ENCODE measurements around the gene KATNB1. TPM values are rescaled to one million over a fixed set of nuclear protein-coding genes. Genes with fewer than 3 reads are reported as not detected.

KATNB1 gene
- total RNA-seq, 2 experiments from 2014 or later = 25.5 to 30.0 TPM

GRCh38 chr16:57750796-57751538 is 15.4 kb downstream of the KATNB1 start:
- DNase-seq = no peak
- CTCF ChIA-PET = interaction anchor here (1.4 kb wide), 1 partner anchor 175 kb away, joined by 5 read pairs; no protein-coding TSS in a partner anchor
- Mint-ChIP-seq H3K9me3 (no peaks in the 10 kb centered on the region), H3K4me3 (no peak overlapping the region), H3K4me1 (ENCODE audit: low read depth) (no peaks in the 10 kb centered on the region), H3K27ac (no peak overlapping the region), H3K27me3 (ENCODE audit: low read depth) (no peaks in the 10 kb centered on the region), H3K36me3 (ENCODE audit: low read depth) (peaks cover 10% of the 10 kb centered on the region)
- intact Hi-C loops (cut with micrococcal nuclease) = no loop called here

- Mint-ChIP-seq H3K4me3 (no peak overlapping the region), H3K27me3 (ENCODE audit: low read depth) (no peaks in the 10 kb centered on the region), H3K36me3 (ENCODE audit: low read depth) (peaks cover 12% of the 10 kb centered on the region), H3K4me1 (ENCODE audit: low read depth) (no peaks in the 10 kb centered on the region), H3K9me3 (no peaks in the 10 kb centered on the region), H3K27ac (no peak overlapping the region)
- DNase-seq = no peak
- intact Hi-C loops (cut with micrococcal nuclease) = no loop called here
- CTCF ChIA-PET = interaction anchor here (1.4 kb wide), 1 partner anchor 175 kb away, joined by 5 read pairs; no protein-coding TSS in a partner anchor
Observed at GRCh38 chr16:57751539-57752202, 16.1 kb downstream of the KATNB1 start.

- no peaks in the 10 kb centered on the region for H3K27me3 Mint-ChIP-seq (ENCODE audit: low read depth)
- no peak overlapping the region for H3K4me3 Mint-ChIP-seq
- no peaks in the 10 kb centered on the region for H3K4me1 Mint-ChIP-seq (ENCODE audit: low read depth)
- no peak overlapping the region for H3K27ac Mint-ChIP-seq
- no peaks in the 10 kb centered on the region for H3K9me3 Mint-ChIP-seq
- intact Hi-C loops (cut with micrococcal nuclease) = no loop called here
- H3K36me3 Mint-ChIP-seq (ENCODE audit: low read depth) = peaks cover 12% of the 10 kb centered on the region
- CTCF ChIA-PET = no interaction called here
- DNase-seq = no peak
Observed at GRCh38 chr16:57752203-57752580, 16.6 kb downstream of the KATNB1 start.

GRCh38 chr16:57752581-57753447 is 17.2 kb downstream of the KATNB1 start:
- peaks cover 12% of the 10 kb centered on the region for H3K36me3 Mint-ChIP-seq (ENCODE audit: low read depth)
- CTCF ChIA-PET = no interaction called here
- no peaks in the 10 kb centered on the region for H3K9me3 Mint-ChIP-seq
- DNase-seq = no peak
- H3K4me1 Mint-ChIP-seq (ENCODE audit: low read depth) = no peaks in the 10 kb centered on the region
- intact Hi-C loops (cut with micrococcal nuclease) = no loop called here
- no peak overlapping the region for H3K27ac Mint-ChIP-seq
- no peaks in the 10 kb centered on the region for H3K27me3 Mint-ChIP-seq (ENCODE audit: low read depth)
- no peak overlapping the region for H3K4me3 Mint-ChIP-seq

GRCh38 chr16:57753448-57754353 is 18.1 kb downstream of the KATNB1 start:
- no peak overlapping the region for H3K4me3 Mint-ChIP-seq
- intact Hi-C loops (cut with micrococcal nuclease) = no loop called here
- H3K9me3 Mint-ChIP-seq = no peaks in the 10 kb centered on the region
- H3K27ac Mint-ChIP-seq = peak overlapping the region; percentile 59
- H3K4me1 Mint-ChIP-seq (ENCODE audit: low read depth) = no peaks in the 10 kb centered on the region
- H3K36me3 Mint-ChIP-seq (ENCODE audit: low read depth) = peaks cover 12% of the 10 kb centered on the region
- no peaks in the 10 kb centered on the region for H3K27me3 Mint-ChIP-seq (ENCODE audit: low read depth)
- CTCF ChIA-PET = interaction anchor here (1.9 kb wide), 1 partner anchor 12 kb away, joined by 5 read pairs; no protein-coding TSS in a partner anchor
- DNase-seq = no peak

- DNase-seq = no peak
- Mint-ChIP-seq H3K4me3 (no peak overlapping the region), H3K27me3 (ENCODE audit: low read depth) (no peaks in the 10 kb centered on the region), H3K4me1 (ENCODE audit: low read depth) (no peaks in the 10 kb centered on the region), H3K36me3 (ENCODE audit: low read depth) (peaks cover 12% of the 10 kb centered on the region), H3K9me3 (no peaks in the 10 kb centered on the region), H3K27ac (peak overlapping the region; percentile 59)
- intact Hi-C loops (cut with micrococcal nuclease) = no loop called here
- CTCF ChIA-PET = interaction anchor here (0.7 to 1.9 kb wide), 2 partner anchors 13 to 17 kb away, joined by 3 to 5 read pairs; no protein-coding TSS in a partner anchor
Observed at GRCh38 chr16:57754354-57755060, 18.9 kb downstream of the KATNB1 start.

GRCh38 chr16:57755061-57755684 is 19.6 kb downstream of the KATNB1 start:
- intact Hi-C loops (cut with micrococcal nuclease) = no loop called here
- Mint-ChIP-seq H3K27ac (no peak overlapping the region), H3K36me3 (ENCODE audit: low read depth) (peaks cover 12% of the 10 kb centered on the region), H3K27me3 (ENCODE audit: low read depth) (no peaks in the 10 kb centered on the region), H3K4me1 (ENCODE audit: low read depth) (no peaks in the 10 kb centered on the region), H3K9me3 (no peaks in the 10 kb centered on the region), H3K4me3 (no peak overlapping the region)
- CTCF ChIA-PET = interaction anchor here (0.7 to 1.9 kb wide), 2 partner anchors 14 to 17 kb away, joined by 3 to 5 read pairs; no protein-coding TSS in a partner anchor
- no peak for DNase-seq

- Mint-ChIP-seq H3K4me3 (no peak overlapping the region), H3K9me3 (no peaks in the 10 kb centered on the region), H3K4me1 (ENCODE audit: low read depth) (no peaks in the 10 kb centered on the region), H3K27ac (no peak overlapping the region), H3K36me3 (ENCODE audit: low read depth) (peaks cover 10% of the 10 kb centered on the region), H3K27me3 (ENCODE audit: low read depth) (no peaks in the 10 kb centered on the region)
- CTCF ChIA-PET = interaction anchor here (1.3 to 1.9 kb wide), 4 partner anchors 14 to 143 kb away, joined by 4 to 7 read pairs (median 4); no protein-coding TSS in a partner anchor
- DNase-seq = no peak
- intact Hi-C loops (cut with micrococcal nuclease) = loop anchor here (2.0 kb wide), 2 partner anchors 47 to 143 kb away; partner anchors contain the start of gene KIFC3
Observed at GRCh38 chr16:57755726-57756423, 20.3 kb downstream of the KATNB1 start.

GRCh38 chr16:57756424-57757325 is 21.1 kb downstream of the KATNB1 start:
- Mint-ChIP-seq H3K4me1 (ENCODE audit: low read depth) (no peaks in the 10 kb centered on the region), H3K4me3 (no peak overlapping the region), H3K9me3 (no peaks in the 10 kb centered on the region), H3K36me3 (ENCODE audit: low read depth) (peaks cover 10% of the 10 kb centered on the region), H3K27me3 (ENCODE audit: low read depth) (no peaks in the 10 kb centered on the region), H3K27ac (no peak overlapping the region)
- intact Hi-C loops (cut with micrococcal nuclease) = loop anchor here (1.0 to 2.0 kb wide), 7 partner anchors 21 to 249 kb away; partner anchors contain the start of genes KATNB1, KIFC3 and USB1
- no peak for DNase-seq
- CTCF ChIA-PET = interaction anchor here (0.7 to 2.2 kb wide), 9 partner anchors 16 to 477 kb away, joined by 3 to 7 read pairs (median 4); no protein-coding TSS in a partner anchor

All from activated naive CD4-positive, alpha-beta T cell treated with anti-CD3 and anti-CD28 coated beads for 36 hours (primary cell).